Fibroblast of lung (primary cell): ENCODE data around the gene NTN1. TPM values are rescaled to one million over a fixed set of nuclear protein-coding genes. Genes with fewer than 3 reads are reported as not detected.
A peak's percentile ranks its signal among the peaks of the same experiment; 100 is the strongest.

Experiments
- DNase-seq, 2 donors: peaks; one replicate each; pipeline versions ENCODE4 v3.0.0 to v3.0.0-alpha.2; 2010; ENCODE audit warnings: low read depth in 2 of 2
- H2AFZ ChIP-seq: 2 replicates; pipeline ENCODE4 v1.5.1; 2012; ENCODE audit warnings: low read length, control low read depth, inconsistent platforms
- H3K27ac ChIP-seq: 2 replicates; pipeline ENCODE4 v1.5.1; 2011; ENCODE audit warnings: low read length, control low read depth; ENCODE audit not compliant: insufficient read depth
- H3K27me3 ChIP-seq: 2 replicates; pipeline ENCODE4 v1.5.1; 2011; ENCODE audit warnings: mild to moderate bottlenecking, low read length; ENCODE audit not compliant: control insufficient read depth, insufficient read depth
- H3K36me3 ChIP-seq: 2 replicates; pipeline ENCODE4 v1.5.1; 2011; ENCODE audit warnings: low read length; ENCODE audit not compliant: control insufficient read depth, insufficient read depth
- H3K4me1 ChIP-seq: 2 replicates; pipeline ENCODE4 v1.5.1; 2011; ENCODE audit warnings: low read length; ENCODE audit not compliant: control insufficient read depth, insufficient read depth; ENCODE audit errors: extremely low read depth
- H3K4me2 ChIP-seq: 2 replicates; pipeline ENCODE4 v1.5.1; 2011; ENCODE audit warnings: low read length, control low read depth; ENCODE audit not compliant: insufficient read depth; ENCODE audit errors: extremely low read depth
- H3K4me3 ChIP-seq, 4 experiments: fragments of 200-600 bp in 1 of 4; sonication (generic) in 1 of 4; replicated peaks in 1 of 4; 2 replicates each; pipeline ENCODE4 v1.5.1; 2011 to 2016; ENCODE audit warnings: low read length in 4 of 4, low read depth in 3 of 4, mild to moderate bottlenecking in 3 of 4, control low read depth in 2 of 4, inconsistent platforms in 1 of 4, mixed read lengths in 1 of 4; ENCODE audit not compliant: insufficient read depth in 1 of 4; ENCODE audit errors: control extremely low read depth in 1 of 4
- H3K79me2 ChIP-seq: 2 replicates; pipeline ENCODE4 v1.5.1; 2012; ENCODE audit warnings: mild to moderate bottlenecking, low read length, inconsistent platforms; ENCODE audit not compliant: control insufficient read depth, insufficient read depth
- H3K9ac ChIP-seq: 2 replicates; pipeline ENCODE4 v1.5.1; 2011; ENCODE audit warnings: mild to moderate bottlenecking, low read length, control low read depth; ENCODE audit not compliant: insufficient read depth
- H3K9me3 ChIP-seq: 2 replicates; pipeline ENCODE4 v1.5.1; 2012; ENCODE audit warnings: low read depth, low read length; ENCODE audit not compliant: control insufficient read depth, insufficient read depth
- H4K20me1 ChIP-seq: 2 replicates; pipeline ENCODE4 v1.5.1; 2011; ENCODE audit warnings: low read length; ENCODE audit not compliant: control insufficient read depth, insufficient read depth; ENCODE audit errors: extremely low read depth
- CTCF ChIP-seq, 2 donors: IDR thresholded peaks in 1 of 2; conservative IDR thresholded peaks in 1 of 2; 1 replicate in 1 of 2; 2 replicates in 1 of 2; pipeline ENCODE4 v1.5.1; 2011 to 2012; ENCODE audit warnings: low read length in 2 of 2, control low read depth in 1 of 2, inconsistent platforms in 1 of 2, low read depth in 1 of 2, mild to moderate bottlenecking in 1 of 2
- EZH2 ChIP-seq: IDR thresholded peaks from 2 replicates; pipeline ENCODE4 v1.5.1; 2012; ENCODE audit warnings: low read length, control low read depth, mild to moderate bottlenecking; ENCODE audit errors: missing control alignments
- polyA plus RNA-seq, 2 donors: library from polyadenylated mRNA; depleted of rRNA in 1 of 2; stranded (reverse) in 1 of 2; unstranded in 1 of 2; fragments of >200 nt; gene quantifications; 2 replicates each; pipeline ENCODE4 v1.2.1, GENCODE V29; 2011 to 2012; ENCODE audit warnings: missing spikeins in 1 of 2
- total RNA-seq: library from RNA; depleted of rRNA; stranded (reverse); fragments of >200 nt; gene quantifications from 2 replicates; pipeline ENCODE4 v1.2.1, GENCODE V29; 2014

Gene NTN1
- total and polyA plus RNA-seq, 2 donors (not counting 1 experiment from before 2014, with no cell fraction given) = 0.17 to 3.1 TPM

GRCh38 chr17:9206410-9206703 is 185.0 kb downstream of the NTN1 start:
- no peaks in the 10 kb centered on the region for H3K36me3 ChIP-seq
- no peak for DNase-seq
- no peak overlapping the region for H3K27ac ChIP-seq
- no peaks in the 10 kb centered on the region for H3K79me2 ChIP-seq
- H3K27me3 ChIP-seq = peaks cover 3% of the 10 kb centered on the region
- H3K9ac ChIP-seq = no peak overlapping the region
- no peak overlapping the region for H3K4me2 ChIP-seq
- TF ChIP-seq EZH2 (no peak), CTCF (conservative IDR thresholded peaks at IDR 0.05 in 1 of 2, IDR thresholded peaks at IDR 0.05 in 1 of 2; ENCODE audit: low read depth in 1 of 2, low read length in 2 of 2) (no peak)
- H2AFZ ChIP-seq = no peak overlapping the region
- no peaks in the 10 kb centered on the region for H3K9me3 ChIP-seq
- H3K4me3 ChIP-seq = no peak overlapping the region
- H4K20me1 ChIP-seq = no peaks in the 10 kb centered on the region
- no peaks in the 10 kb centered on the region for H3K4me1 ChIP-seq

- peak overlapping the region; percentile 51 for H3K4me2 ChIP-seq
- H3K4me3 ChIP-seq = no peak overlapping the region
- TF ChIP-seq CTCF (conservative IDR thresholded peaks at IDR 0.05 in 1 of 2, IDR thresholded peaks at IDR 0.05 in 1 of 2; ENCODE audit: low read depth in 1 of 2, low read length in 2 of 2) (no peak), EZH2 (no peak)
- H2AFZ ChIP-seq = no peak overlapping the region
- no peak overlapping the region for H3K27ac ChIP-seq
- H4K20me1 ChIP-seq = no peaks in the 10 kb centered on the region
- no peaks in the 10 kb centered on the region for H3K4me1 ChIP-seq
- H3K27me3 ChIP-seq = peaks cover 3% of the 10 kb centered on the region
- no peaks in the 10 kb centered on the region for H3K79me2 ChIP-seq
- H3K9me3 ChIP-seq = no peaks in the 10 kb centered on the region
- H3K36me3 ChIP-seq = no peaks in the 10 kb centered on the region
- H3K9ac ChIP-seq = no peak overlapping the region
- no peak for DNase-seq
Measured at GRCh38 chr17:9206741-9207332, 185.5 kb downstream of the NTN1 start.

GRCh38 chr17:9208381-9209105 is 187.2 kb downstream of the NTN1 start:
- no peak for DNase-seq
- H3K27me3 ChIP-seq = peaks cover 3% of the 10 kb centered on the region
- no peak overlapping the region for H3K4me3 ChIP-seq

More at GRCh38 chr17:9208381-9209105, 187.2 kb downstream of the NTN1 start:
- no peak overlapping the region for H3K9ac ChIP-seq
- H3K36me3 ChIP-seq = no peaks in the 10 kb centered on the region
- H3K4me1 ChIP-seq = no peaks in the 10 kb centered on the region
- no peaks in the 10 kb centered on the region for H3K9me3 ChIP-seq
- H2AFZ ChIP-seq = no peak overlapping the region
- no peak overlapping the region for H3K4me2 ChIP-seq
- H4K20me1 ChIP-seq = no peaks in the 10 kb centered on the region
- TF ChIP-seq EZH2 (no peak), CTCF (conservative IDR thresholded peaks at IDR 0.05 in 1 of 2, IDR thresholded peaks at IDR 0.05 in 1 of 2; ENCODE audit: low read depth in 1 of 2, low read length in 2 of 2) (no peak)
- no peak overlapping the region for H3K27ac ChIP-seq
- H3K79me2 ChIP-seq = no peaks in the 10 kb centered on the region
